Mucosa of gallbladder (tissue), 1 donor: ENCODE data around the gene PRDM11. TPM values are rescaled to one million over a fixed set of nuclear protein-coding genes. Genes with fewer than 3 reads are reported as not detected.
A peak's percentile ranks its signal among the peaks of the same experiment; 100 is the strongest.

ENCODE experiments used
- DNase-seq: peaks from one replicate; pipeline ENCODE4 v3.0.0-alpha.2; 2020; ENCODE audit warnings: low spot score
- total RNA-seq: library from RNA; stranded (reverse); gene quantifications from one replicate; pipeline ENCODE4 v1.2.1, GENCODE V29; 2021
- donor health status: DM: no; HTN: no; CAD: no.

PRDM11 gene
- total RNA-seq, 1 donor from 2014 or later = 21.3 TPM

DNA sequence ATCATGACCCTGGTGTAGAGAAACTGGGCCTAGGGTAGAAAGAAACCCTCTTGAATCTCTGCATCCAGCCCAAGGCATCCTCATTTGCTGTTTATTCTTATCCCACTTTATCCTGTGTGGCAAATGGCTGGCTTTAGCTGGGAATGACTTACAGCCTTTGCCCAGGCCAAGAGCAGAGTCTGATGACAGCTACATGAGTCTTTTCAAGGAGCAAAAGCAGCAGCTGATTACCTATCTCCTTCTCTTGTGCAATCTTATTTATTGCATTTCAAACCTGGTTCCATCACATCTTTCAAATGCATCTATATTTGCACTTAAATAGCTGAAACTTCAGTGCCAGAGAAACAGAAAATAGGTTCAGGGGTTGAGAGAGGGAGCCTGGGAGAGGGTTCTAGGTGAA is 113.6 kb downstream of the PRDM11 start:
- DNase-seq = no peak

DNA sequence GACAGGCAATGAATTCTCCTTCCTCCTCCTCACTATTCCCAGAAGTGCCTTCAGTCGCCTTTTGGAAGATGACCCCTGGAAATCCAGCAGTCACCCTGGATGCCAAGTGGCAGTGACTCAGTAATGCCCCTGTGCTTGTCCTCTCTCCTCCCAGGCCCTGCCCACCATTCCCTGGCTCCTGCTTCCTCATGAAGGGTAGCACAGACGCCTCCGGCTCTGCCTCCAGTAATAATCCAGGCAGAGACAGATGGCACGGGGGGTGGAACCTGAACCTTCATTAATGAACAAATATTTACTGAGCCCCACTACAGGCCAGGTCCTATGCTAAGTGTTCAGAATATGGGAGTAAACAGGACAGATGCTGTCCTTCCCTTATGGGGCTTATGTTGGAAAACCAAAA is 116.5 kb downstream of the PRDM11 start:
- DNase-seq = no peak

DNA sequence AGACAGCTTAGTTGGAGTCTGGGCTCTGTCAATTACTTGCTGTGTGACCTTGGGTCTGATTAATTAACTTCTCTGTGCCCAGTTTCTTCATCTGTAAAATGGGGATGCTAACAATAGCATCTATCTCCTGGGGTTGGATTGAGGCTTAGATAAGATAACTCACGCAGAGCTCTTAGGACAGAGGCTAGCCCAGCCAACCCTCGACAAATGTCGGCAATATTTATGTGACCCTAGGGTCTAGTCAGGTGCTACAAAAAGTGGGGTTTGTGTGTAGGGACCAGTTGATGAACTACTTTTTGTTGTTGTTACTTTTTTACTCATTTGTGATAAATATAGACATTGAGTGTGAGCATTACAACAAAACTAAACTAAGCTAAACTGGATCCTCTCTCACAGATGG is 117.3 kb downstream of the PRDM11 start:
- DNase-seq = no peak

DNA sequence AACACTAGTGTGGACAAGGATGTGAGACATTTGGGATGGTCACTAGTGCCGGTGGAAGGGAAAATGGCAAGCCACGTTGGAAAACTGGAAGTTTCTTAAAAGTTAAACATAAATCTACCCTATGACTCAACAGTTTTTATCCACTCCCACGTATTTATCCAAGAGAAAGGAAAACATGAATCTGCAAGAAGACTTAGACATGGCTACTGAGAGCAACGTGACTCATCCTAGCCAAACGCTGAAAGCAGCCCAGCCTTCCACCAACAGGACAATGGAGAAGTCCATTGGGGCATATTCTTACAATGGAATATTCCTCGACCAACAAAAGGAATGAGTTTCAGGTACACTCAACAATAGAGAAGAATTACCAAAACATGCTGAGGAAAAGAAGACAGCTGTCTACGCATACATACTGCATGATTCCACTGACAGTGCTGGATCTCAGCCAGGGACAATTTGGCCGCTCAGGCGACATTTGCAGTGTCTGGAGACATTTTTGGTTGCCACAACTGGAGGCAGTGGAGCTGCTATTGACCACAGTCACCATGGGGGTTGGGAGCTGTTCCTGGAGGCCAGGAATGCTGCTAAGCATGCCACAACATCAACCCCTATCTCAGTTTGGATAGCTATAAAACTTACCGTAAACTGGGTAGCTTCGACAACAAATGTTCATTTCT is 118.5 kb downstream of the PRDM11 start:
- no peak for DNase-seq

DNA sequence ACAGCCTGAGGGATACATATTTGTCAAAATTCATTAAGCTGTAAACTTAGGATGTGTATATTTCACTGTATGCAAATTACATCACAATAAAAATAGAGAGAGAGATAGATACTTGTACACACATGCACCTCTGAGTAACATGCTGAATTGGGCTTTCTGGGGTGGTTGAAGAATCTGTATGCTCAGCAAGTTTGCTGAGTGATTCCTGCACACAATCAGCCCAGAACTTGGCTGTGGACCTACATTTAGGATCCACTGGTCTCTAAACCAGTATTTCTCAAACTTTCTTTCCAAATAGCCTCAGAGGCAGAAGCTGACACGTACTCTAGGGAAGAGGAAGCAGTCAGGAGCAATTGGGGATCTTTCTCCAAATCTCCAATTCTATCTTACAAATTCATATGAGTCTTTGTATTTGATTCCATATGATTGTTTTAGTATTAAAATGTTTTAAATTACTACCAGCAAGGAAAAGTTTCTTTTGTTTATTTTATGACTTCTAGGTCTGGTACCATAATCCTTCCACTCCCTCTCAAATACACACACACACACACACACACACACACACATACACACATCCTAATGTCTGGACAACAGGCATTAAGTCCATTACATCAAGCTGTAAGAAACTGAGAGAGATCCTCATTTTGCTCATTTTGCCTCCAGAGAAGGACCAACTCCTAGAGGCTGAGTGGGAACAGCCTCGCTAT is 119.7 kb downstream of the PRDM11 start:
- DNase-seq = no peak

DNA sequence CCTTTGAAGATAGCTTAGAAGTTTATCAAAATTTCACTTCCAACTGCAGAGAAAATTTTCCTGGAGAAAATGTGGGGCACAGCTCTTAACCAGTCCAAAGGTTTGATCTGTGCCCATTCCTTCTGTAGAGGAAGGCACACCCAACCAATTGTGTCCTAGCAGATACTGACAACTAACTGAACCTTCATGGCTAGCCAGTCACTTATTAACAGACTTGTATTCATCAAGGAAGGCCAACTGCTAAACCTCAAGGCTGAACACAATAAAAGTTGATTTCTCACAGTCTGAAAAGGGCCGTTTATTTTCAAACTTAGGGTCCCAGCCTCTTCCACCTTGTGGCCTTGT is 120.2 kb downstream of the PRDM11 start:
- peak; percentile 54 for DNase-seq

DNA sequence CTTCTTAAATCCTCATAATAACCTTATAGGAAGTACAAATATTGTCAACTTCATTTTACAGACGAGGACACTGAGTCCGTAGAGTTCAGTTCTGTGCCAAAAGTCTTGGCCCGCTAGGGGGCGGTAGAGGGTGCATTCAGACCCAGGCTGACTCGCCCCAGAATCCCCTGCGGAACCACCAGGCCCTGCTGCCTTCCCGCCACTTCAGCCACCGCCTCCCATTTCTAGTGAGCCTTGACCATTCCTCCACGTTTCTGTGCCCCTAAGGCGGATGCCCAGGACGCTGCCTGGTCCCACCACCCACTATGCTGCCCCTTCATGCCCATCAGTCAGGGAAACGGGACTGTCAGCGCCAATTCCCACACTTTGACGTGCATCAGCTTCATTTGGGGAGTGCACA is 120.6 kb downstream of the PRDM11 start:
- DNase-seq = peak; percentile 69

DNA sequence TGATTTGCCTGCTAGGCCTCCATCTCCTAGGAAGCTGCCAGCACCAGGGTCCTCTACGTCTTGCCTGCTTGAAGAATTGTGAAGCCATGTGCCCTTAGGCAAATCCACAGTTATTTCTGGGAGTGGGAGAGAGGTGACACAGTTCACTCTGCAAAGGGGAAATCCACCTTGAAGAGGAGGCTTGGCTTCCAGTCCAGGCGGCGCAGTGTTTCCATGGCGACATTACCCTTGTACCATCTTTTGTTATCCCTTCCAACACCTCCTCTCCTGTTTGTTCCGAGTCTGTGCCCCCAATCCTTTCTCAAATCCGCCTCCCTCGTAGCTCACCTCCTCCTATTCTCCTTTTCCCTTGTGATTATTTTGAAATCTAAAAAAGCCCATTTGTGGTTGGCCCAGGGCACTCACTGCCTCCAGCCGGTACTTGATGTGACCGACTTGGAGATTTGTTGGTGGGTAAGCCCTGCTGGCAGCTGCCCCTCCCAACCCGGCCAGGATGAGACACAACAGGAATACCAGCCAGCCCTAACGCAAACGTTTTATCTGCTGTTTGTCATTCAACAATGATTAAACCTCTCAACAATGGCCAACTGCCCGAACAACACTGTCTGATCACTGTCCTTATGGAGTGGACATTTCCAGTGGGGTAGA is 121.3 kb downstream of the PRDM11 start:
- DNase-seq = peak; percentile 74

DNA sequence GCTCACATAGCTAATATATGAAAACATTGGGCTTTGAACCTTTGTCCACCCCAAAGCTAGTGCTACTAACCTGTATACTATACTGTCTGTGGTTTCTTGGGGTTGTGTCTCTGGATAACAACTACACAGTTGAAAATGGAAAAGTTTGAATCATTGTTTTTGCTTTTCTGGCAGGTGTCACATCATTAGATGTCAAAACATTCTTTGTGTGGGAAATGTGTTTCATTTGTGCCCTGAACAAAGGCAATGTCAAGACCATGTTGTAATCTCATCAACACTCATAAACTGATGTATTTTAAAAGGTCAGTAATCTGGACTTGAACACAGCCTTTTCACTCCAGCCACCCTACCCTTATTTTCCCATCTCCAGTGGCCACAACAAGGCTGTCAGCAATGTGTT is 123.2 kb downstream of the PRDM11 start:
- DNase-seq = no peak

DNA sequence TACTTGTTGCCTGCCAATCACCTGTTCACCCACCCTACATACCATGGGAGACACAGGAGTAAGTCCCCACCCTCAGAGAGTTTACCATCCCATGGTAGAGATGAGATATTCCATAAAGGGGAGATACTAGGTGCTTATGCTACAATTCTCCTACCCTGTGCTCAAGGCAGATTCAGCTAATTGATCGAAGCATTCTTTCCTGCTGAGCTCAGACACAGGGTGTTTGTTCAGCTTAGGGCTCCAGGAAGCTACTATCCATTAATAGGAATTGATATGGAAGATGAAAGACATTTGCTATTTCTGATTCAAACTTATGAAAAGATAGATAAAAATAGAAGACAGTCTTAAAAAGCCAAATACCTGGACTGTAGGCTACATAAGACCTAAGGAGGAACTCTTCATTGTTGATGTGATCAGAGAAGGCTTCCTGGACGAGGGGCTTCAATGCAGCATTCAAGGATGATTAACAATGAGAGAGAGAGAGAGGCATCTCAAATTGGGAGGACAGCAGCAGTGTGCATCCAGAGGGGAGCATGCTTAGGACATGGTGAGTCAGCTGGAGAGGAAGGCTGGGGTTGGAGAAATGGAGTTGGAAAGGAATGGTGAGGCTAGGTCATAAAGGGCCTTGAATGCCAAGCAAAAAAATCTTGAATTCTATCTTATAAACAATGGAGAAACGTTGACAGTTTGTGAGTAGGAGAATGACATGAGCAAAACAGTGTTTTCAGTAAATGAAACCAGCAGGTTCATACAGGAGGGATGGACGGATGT is 124.7 kb downstream of the PRDM11 start:
- peak; percentile 36 for DNase-seq

DNA sequence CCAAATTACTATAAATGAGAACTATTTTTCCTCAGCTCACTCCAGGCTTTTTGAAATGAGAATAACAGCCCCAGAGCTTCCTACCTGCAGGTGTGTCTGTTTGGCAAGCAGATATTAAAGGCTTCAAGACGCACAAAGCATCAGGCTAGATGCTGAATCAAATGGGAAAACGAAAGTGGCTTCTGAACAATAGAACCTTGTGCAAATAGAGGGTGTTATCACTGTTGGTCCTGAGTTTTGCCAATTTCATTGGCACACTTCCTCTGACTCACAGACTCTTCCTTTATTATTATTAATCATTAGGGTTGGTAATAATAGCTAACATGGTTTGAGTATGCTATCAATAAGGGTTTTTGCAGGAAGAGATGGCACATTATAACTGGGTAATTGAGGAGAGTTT is 126.3 kb downstream of the PRDM11 start:
- peak; percentile 50 for DNase-seq

DNA sequence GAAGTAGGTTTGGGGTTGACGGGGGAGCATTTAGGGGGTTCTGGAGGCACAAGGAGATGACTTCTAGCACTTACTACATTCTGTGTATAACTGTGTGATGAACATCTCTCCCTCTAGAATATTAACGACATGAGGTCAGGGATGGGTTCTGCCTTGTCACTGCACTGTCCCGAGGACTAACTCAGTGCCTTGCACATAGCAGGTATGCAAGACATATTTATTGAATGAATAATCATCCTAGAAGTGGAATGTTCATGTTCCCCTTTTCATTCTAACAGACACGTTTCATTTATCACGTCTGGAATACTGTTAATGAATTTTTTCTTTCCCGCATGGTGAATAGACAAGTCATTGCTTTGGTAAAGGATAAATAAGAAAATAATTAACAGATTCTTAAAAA is 127.1 kb downstream of the PRDM11 start:
- DNase-seq = no peak

DNA sequence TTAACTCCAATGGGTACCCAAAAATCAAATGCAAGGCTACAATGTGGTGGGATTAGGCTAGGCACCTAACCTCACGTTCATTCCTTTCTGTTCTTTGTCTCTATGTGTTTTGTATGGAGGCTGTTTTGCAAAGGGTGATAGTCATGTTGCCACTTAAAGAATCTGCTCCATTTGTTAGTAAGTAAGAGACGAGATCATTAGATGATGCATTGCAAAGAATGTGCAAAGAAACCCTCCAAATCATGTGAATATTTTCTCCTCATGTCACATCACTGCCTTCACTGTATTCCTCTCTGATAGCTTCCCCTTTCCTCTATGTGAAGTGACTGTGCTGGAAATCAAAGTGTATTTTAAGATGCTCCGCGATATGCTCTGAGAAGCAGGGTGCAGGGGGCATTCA is 127.8 kb downstream of the PRDM11 start:
- no peak for DNase-seq

DNA sequence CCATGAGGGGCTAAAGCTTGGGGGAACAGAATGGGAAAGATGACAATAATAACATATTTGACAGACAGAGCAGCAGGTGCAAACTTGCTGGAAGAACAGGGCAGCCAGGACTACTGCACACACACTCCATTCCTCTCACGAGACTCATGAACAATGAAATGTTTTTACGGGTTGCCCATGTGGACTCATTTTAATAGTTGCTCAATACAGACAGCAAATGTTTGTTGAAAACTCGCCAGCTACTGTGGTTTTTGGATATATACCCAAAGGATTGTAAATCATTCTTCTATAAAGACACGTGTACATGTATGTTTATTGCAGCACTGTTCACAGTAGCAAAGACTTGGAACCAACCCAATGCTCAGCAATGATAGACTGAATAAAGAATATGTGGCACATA is 129.4 kb downstream of the PRDM11 start:
- no peak for DNase-seq

DNA sequence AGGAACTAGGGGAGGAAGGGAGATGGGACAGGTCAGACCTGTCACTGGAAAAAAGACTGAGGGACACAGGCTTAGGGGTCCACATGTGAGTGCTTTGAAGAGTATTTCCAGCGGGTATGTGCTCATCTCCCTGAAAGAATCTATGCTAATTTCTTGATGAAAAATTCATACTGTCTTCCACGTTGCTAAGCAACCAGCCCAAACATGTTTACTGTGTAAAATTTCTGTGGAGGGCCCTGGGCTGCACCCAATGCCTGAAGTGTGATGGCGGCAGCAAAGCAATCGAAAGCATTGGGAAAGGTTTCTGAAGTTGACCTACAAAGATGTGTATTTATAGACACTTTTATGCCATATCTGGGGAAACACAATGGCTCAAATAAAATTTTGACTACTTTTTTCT is 132.3 kb downstream of the PRDM11 start:
- DNase-seq = no peak

DNA sequence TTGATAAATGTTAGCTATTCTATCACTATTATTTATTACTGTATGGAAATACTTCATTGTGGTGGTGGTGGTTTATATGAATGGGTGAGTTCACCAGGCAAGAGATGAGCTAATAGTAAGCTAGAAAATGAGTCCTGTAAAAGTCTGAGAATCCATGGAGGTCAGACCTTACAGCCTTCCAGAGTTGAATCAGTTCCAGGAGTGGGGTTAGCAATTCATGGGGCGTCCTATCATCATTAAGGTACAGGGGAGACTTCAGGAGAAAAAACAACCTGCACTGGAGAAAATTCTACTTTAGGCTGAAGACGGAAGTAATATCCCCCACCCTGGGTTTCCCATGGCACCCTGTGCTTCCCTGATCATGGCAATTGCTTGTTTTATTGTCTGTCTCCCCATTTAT is 133.2 kb downstream of the PRDM11 start:
- no peak for DNase-seq

DNA sequence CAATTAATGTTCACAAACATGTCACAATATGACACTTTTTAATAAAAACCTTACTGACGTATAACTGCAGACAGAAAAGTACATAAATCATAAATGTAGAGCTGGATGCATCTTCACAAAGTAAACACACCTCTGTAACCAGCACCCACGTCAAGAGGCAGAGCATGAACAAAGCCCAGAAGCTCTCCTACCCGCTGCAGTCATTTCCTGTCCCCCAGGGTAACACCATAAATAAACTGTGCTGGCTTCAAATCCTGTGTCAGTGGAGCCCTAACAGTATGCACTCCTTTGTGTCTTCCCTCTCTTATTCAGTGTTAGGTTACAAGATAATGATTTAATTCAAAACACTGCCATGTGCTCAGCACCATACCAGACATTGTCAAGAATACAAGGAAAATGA is 134.0 kb downstream of the PRDM11 start:
- DNase-seq = no peak

DNA sequence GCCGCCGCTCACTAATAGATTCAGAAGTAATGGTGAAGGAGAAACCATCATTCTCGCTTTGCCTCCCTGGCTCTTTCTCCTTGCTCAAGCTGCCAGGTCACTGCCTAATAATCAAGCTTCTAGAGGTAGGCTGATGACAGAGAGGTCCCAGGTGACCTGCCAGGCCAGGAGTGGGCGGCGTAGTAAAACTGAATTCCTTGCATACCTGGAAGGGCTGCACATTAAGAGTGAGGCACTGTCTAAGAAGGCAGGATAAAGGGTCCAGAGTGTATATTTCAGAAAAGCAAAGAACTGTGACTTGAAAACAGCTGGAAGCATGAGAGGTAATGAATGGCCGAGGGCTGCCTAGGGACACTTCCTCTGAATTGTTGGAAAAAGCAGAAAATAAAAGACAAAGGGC is 135.6 kb downstream of the PRDM11 start:
- no peak for DNase-seq
